AG09309 (cell line): Measurements from ENCODE around the gene ME2.
"Not testable (repeated sequence)": the region's sequence is repeated elsewhere in the genome, so short reads cannot be mapped to it uniquely, and the experiment has no call there.

Source experiments
- DNase-seq: peaks from one replicate; pipeline ENCODE4 v3.0.0-alpha.2; 2010; ENCODE audit warnings: low read depth
- H3K4me3 ChIP-seq: 2 replicates; pipeline ENCODE4 v1.5.1; 2011; ENCODE audit warnings: mild to moderate bottlenecking, low read depth, low read length, moderate library complexity; ENCODE audit not compliant: control insufficient read depth
- TF ChIP-seq, protein P1 (sequence below): IDR thresholded peaks from 2 replicates; pipeline ENCODE4 v1.5.1; 2011; ENCODE audit warnings: mild to moderate bottlenecking, low read depth, low read length, inconsistent platforms; ENCODE audit not compliant: insufficient read depth, control insufficient read depth; ENCODE audit errors: missing control alignments

The ME2 gene

GRCh38 chr18:50849419-50849821 lies 29.5 kb upstream of the ME2 start:
- DNase-seq: no peak
- TF ChIP-seq, protein P1, sequence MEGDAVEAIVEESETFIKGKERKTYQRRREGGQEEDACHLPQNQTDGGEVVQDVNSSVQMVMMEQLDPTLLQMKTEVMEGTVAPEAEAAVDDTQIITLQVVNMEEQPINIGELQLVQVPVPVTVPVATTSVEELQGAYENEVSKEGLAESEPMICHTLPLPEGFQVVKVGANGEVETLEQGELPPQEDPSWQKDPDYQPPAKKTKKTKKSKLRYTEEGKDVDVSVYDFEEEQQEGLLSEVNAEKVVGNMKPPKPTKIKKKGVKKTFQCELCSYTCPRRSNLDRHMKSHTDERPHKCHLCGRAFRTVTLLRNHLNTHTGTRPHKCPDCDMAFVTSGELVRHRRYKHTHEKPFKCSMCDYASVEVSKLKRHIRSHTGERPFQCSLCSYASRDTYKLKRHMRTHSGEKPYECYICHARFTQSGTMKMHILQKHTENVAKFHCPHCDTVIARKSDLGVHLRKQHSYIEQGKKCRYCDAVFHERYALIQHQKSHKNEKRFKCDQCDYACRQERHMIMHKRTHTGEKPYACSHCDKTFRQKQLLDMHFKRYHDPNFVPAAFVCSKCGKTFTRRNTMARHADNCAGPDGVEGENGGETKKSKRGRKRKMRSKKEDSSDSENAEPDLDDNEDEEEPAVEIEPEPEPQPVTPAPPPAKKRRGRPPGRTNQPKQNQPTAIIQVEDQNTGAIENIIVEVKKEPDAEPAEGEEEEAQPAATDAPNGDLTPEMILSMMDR: no peak
- H3K4me3 ChIP-seq: no peak overlapping the region

GRCh38 chr18:50850307-50851065 lies 28.4 kb upstream of the ME2 start:
- DNase-seq: no peak
- TF ChIP-seq, protein P1: no peak
- H3K4me3 ChIP-seq: no peak overlapping the region

- no peak overlapping the region for H3K4me3 ChIP-seq
- TF ChIP-seq, protein P1: no peak
- DNase-seq: no peak
These were observed 25.1 kb upstream of the ME2 start for GRCh38 chr18:50853863-50854271.

DNA sequence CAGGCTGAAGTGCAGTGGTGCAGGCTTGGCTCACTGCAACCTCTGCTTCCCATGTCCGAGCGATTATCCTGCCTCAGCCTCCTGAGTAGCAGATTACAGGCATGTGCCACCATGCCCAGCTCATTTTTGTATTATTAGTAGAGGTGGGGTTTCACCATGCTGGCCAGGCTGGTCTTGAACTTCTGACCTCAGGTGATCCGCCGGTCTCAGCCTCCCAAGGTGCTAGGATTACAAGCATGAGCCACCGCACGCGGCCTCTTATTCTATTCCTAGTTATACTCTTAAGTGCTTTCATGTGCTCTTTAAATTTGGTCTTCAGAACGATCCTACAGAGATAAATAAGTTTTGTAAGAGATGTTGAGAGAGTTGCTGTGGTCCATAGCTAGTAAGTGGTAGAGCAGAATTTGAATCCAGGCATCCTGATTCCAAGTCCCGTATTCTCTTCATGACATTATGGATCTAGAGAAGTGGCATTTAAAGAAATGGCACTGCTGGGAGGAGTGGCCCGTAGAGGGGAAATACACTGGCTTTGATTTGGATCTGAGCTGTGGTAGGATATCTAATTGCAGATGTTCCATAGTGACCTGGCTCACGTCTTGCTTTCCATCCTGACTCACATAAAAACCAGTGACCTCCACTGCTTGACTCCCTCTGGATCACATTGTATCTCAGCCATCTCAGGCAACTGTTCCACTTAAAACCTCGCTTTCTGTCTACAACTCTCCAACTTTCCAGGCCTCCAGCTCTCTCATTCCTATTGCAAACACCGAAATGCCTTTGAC lies 22.8 kb upstream of the ME2 start:
- no peak for DNase-seq
- TF ChIP-seq, protein P1: no peak
- H3K4me3 ChIP-seq: no peak overlapping the region

DNA sequence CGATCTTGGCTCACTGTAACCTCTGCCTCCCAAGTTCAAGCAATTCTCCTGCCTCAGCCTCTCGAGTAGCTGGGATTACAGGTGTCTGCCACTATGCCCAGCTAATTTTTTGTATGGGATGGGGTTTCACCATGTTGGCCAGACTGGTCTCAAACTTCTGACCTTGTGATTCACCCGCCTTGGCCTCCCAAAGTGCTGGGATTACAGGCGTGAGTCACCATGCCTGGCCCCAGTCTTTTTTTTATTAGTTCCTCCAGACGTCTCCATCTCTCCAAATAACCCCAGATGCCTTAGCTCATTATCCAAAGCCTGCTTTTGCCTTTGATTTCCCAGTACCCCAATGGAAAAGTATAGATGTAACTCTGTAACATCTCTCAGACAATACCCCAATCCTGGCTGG lies 21.8 kb upstream of the ME2 start:
- not testable (repeated sequence) for H3K4me3 ChIP-seq, DNase-seq

DNA sequence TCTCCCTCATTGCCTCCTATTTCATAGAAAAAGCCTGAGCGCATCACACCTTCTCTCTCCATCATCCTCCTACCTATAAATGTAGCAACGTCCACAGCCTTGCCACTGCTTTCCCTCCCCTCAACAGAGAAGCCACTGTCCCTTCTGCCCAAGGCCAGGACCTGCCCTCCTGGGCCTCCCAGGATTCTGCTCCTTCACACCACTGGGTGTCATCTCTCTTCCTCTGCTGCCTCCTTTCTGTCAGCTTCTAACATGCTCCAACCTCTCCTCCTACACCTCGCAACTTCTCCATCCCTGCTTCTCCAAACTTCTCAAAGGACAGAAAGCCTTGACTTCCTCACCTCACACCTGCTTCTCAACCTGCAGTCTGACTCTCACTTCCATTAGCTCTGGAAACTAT lies 21.2 kb upstream of the ME2 start:
- TF ChIP-seq, protein P1: peak; percentile 13
- no peak for DNase-seq
- no peak overlapping the region for H3K4me3 ChIP-seq

GRCh38 chr18:50859793-50860555 lies 18.9 kb upstream of the ME2 start:
- no peak overlapping the region for H3K4me3 ChIP-seq
- no peak for DNase-seq
- TF ChIP-seq, protein P1: no peak
